Ovary (tissue), 3 donors: Measurements from ENCODE around the gene E2F2.

ENCODE experiments used
- CTCF ChIP-seq, 3 donors: fragments of 450-650 bp in 2 of 3; fragments of 200-600 bp in 1 of 3; IDR thresholded peaks; one replicate each; pipeline versions ENCODE4 v1.5.1 to v1.8.0; 2016 to 2022; ENCODE audit warnings: antibody characterized with exemption in 3 of 3, mild to moderate bottlenecking in 1 of 3
- POLR2A ChIP-seq: fragments of 450-650 bp; IDR thresholded peaks from one replicate; pipeline ENCODE4 v1.6.1; 2017; ENCODE audit warnings: antibody characterized with exemption, mild to moderate bottlenecking, moderate library complexity
- donor health status: DM: no; HTN: no; CAD: no.

GRCh38 chr1:23557471-23558124, 26.6 kb upstream of the E2F2 start:
- no peak for TF ChIP-seq POLR2A
- no peak for TF ChIP-seq CTCF (IDR thresholded peaks at IDR 0.05)
